ENCODE measurements around the gene TBC1D16.

TBC1D16 gene

GRCh38 chr17:80043963-80044362 lies 8.3 kb upstream of the TBC1D16 start:
- H3K4me3 Mint-ChIP-seq = no peak overlapping the region
- CTCF ChIA-PET = no interaction called here
- no peaks in the 10 kb centered on the region for H3K36me3 Mint-ChIP-seq
- H3K27me3 Mint-ChIP-seq = peaks cover 26% of the 10 kb centered on the region
- H3K9me3 Mint-ChIP-seq = peaks cover 1% of the 10 kb centered on the region
- H3K27ac Mint-ChIP-seq = no peak overlapping the region
- no peak for DNase-seq
- H3K4me1 Mint-ChIP-seq = no peaks in the 10 kb centered on the region

DNA sequence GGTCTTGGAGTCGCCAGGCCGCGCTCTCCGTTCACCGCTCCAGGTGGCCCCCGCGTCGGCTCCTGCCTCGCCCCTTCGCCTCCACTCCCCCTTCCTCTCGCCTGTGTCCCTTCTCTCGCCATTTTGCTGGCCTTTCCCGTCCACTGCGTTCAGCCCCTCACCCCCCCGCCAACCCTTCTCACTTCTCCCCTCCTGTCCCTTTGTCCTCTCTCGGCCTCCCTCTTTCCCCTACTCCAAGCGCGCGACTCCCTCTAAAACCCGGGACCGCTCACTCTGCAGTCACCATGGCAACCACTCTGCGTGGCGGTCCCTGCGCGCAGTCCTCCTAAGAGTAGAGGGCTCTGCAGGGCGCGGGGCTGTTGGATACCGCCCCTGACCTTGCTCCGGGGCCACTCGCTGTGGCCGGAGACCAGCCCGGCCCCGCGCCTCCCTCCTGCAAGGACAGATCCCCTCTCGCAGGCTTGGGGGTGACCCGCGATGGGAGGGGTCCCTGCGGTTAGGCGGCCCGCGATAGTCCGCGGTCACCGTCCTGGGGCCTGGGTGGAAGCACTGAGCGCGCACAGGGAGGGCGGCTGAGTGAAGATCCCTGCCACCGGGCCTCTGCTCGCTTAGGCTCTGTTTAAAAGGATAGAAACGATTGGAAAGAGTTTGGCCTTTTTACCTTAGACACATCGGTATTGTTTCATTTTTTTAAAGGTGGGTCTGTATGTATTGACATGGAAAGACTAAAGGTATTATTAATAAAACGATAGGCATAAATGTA lies 1.2 kb upstream of the TBC1D16 start:
- peaks cover 11% of the 10 kb centered on the region for H3K4me1 Mint-ChIP-seq
- CTCF ChIA-PET = interaction anchor here (1.1 kb wide), 1 partner anchor 28 kb away, joined by 3 read pairs; no protein-coding TSS in a partner anchor
- peak overlapping the region; percentile 79 for H3K4me3 Mint-ChIP-seq
- no peaks in the 10 kb centered on the region for H3K36me3 Mint-ChIP-seq
- peaks cover 76% of the 10 kb centered on the region for H3K27me3 Mint-ChIP-seq
- H3K27ac Mint-ChIP-seq = no peak overlapping the region
- DNase-seq = peak; percentile 56
- H3K9me3 Mint-ChIP-seq = no peaks in the 10 kb centered on the region

- Mint-ChIP-seq H3K27me3 (peaks cover 71% of the 10 kb centered on the region), H3K27ac (no peak within 1 kb of the TSS), H3K36me3 (no peaks in the 10 kb centered on the region), H3K9me3 (no peaks in the 10 kb centered on the region), H3K4me3 (peak within 1 kb of the TSS; percentile 79), H3K4me1 (peaks cover 13% of the 10 kb centered on the region)
- CTCF ChIA-PET = no interaction called here
- peak; percentile 85 for DNase-seq
These were observed 454 bp upstream of the TBC1D16 start, which contains the start of gene CCDC40 for GRCh38 chr17:80035937-80036714. Gene CCDC40 (plus strand): TSS chr17:80036642. CDS start chr17:80036663, 21 bp downstream.

GRCh38 chr17:80034791-80035686 lies 633 bp downstream of the TBC1D16 start:
- DNase-seq = peak; percentile 65
- Mint-ChIP-seq H3K27me3 (peaks cover 76% of the 10 kb centered on the region), H3K36me3 (no peaks in the 10 kb centered on the region), H3K9me3 (no peaks in the 10 kb centered on the region), H3K4me1 (peaks cover 13% of the 10 kb centered on the region), H3K27ac (peak overlapping the region; percentile 14), H3K4me3 (peak overlapping the region; percentile 72)
- CTCF ChIA-PET = interaction anchor here (2.3 kb wide), 1 partner anchor 30 kb away, joined by 7 read pairs; no protein-coding TSS in a partner anchor

DNA sequence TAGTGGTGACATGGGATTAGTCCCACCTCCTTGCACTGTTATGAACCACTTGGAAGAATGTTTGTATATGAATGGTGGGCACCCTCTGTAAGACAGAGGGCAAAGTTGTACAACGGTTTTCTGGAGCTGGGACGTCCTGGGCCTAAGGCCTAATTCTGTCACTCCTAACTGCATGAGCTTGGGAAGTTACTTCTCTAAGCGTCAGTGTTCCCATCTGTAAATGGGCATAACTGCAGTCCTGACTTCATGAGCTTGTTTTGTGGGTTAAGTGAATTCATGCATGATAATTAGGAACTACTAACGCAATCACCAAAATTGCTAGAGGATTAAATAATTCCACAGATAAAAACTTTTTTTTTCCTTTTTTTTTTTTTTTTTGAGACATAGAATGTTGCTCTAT lies 1.8 kb downstream of the TBC1D16 start:
- CTCF ChIA-PET = interaction anchor here (2.3 kb wide), 1 partner anchor 29 kb away, joined by 7 read pairs; no protein-coding TSS in a partner anchor
- peaks cover 13% of the 10 kb centered on the region for H3K4me1 Mint-ChIP-seq
- no peak for DNase-seq
- H3K9me3 Mint-ChIP-seq = no peaks in the 10 kb centered on the region
- no peak overlapping the region for H3K27ac Mint-ChIP-seq
- no peak overlapping the region for H3K4me3 Mint-ChIP-seq
- H3K36me3 Mint-ChIP-seq = no peaks in the 10 kb centered on the region
- H3K27me3 Mint-ChIP-seq = peaks cover 64% of the 10 kb centered on the region

GRCh38 chr17:80032614-80033171 lies 3.0 kb downstream of the TBC1D16 start:
- Mint-ChIP-seq H3K4me1 (peaks cover 13% of the 10 kb centered on the region), H3K36me3 (no peaks in the 10 kb centered on the region), H3K27me3 (peaks cover 53% of the 10 kb centered on the region), H3K4me3 (no peak overlapping the region), H3K9me3 (no peaks in the 10 kb centered on the region), H3K27ac (no peak overlapping the region)
- CTCF ChIA-PET = interaction anchor here (1.3 to 2.3 kb wide), 2 partner anchors 28 to 69 kb away, joined by 3 to 7 read pairs; partner anchors contain the start of gene GAA
- DNase-seq = no peak

DNA sequence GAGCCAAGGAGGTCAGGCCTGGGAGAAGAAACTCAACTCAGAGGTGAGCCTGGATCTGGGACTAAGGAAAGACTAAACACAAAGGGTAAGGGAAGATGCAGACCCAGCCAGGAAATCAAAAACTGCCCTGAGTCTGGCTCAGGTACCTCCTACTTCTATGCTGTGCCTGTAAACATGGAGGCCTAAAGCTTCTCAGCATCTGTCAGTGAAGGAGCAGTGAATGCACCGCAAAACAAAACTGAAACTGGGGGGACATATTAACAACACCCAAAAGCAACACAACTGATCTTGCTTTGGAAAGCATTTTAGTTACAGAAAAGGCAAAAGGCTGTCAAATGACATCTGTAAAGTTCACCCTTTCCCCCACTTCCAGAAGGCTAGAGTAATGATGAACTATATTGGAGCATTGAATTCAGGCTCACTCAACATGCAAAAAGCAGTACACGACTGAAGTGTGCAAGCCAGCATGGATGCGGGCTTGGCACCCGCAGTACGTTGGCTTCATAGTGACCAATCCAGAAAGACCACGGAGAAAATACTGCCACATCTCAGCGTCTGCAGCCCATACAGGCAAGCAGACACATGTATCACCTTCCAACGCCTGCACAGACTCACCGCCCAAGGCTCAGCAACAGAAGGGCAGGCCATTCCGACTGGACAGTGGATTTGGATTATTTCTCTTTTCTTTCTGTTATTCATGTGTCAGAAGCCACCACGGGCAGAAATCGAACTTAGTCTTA lies 3.8 kb downstream of the TBC1D16 start:
- CTCF ChIA-PET = interaction anchor here (1.3 kb wide), 1 partner anchor 70 kb away, joined by 3 read pairs; the partner anchor contains the start of gene GAA
- no peak for DNase-seq
- H3K27ac Mint-ChIP-seq = no peak overlapping the region
- H3K27me3 Mint-ChIP-seq = peaks cover 47% of the 10 kb centered on the region
- no peak overlapping the region for H3K4me3 Mint-ChIP-seq
- H3K4me1 Mint-ChIP-seq = peaks cover 9% of the 10 kb centered on the region
- no peaks in the 10 kb centered on the region for H3K9me3 Mint-ChIP-seq
- no peaks in the 10 kb centered on the region for H3K36me3 Mint-ChIP-seq

DNA sequence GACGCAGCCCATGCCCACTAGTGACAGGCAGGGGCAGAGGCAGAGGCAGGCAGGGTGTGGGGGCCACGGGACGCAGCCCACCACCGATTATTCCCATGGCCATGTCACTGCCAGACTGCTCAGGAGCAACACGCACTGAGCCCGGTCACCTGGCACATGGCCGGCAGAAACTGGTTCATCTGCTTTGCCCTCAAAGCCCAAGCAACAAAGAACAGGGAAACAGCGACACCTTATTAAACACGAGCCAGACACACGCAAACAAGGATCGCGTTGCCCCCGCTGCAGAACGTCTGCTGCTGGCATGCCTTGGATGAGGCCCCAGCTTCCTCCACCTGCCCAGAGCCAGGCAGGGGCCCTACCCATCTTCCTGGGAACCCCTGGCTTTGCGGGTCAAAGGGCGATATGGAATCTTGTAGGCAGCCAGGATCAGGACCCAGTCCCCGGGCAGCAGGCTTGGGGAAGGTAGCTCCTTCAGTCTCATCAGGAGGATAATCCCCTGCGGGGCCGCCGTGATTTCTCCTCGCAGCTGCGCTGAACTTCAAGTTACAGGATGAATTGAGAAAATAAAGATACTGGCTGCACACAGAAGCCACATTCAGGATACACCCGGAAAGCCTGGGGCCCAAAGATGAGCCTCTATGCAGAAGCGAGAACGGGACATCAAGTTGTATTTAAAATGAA lies 4.8 kb downstream of the TBC1D16 start:
- H3K4me3 Mint-ChIP-seq = no peak overlapping the region
- no peak overlapping the region for H3K27ac Mint-ChIP-seq
- peaks cover 7% of the 10 kb centered on the region for H3K4me1 Mint-ChIP-seq
- H3K9me3 Mint-ChIP-seq = no peaks in the 10 kb centered on the region
- H3K27me3 Mint-ChIP-seq = peaks cover 37% of the 10 kb centered on the region
- CTCF ChIA-PET = interaction anchor here (1.0 kb wide), 1 partner anchor 20 kb away, joined by 3 read pairs; no protein-coding TSS in a partner anchor
- DNase-seq = no peak
- no peaks in the 10 kb centered on the region for H3K36me3 Mint-ChIP-seq

DNA sequence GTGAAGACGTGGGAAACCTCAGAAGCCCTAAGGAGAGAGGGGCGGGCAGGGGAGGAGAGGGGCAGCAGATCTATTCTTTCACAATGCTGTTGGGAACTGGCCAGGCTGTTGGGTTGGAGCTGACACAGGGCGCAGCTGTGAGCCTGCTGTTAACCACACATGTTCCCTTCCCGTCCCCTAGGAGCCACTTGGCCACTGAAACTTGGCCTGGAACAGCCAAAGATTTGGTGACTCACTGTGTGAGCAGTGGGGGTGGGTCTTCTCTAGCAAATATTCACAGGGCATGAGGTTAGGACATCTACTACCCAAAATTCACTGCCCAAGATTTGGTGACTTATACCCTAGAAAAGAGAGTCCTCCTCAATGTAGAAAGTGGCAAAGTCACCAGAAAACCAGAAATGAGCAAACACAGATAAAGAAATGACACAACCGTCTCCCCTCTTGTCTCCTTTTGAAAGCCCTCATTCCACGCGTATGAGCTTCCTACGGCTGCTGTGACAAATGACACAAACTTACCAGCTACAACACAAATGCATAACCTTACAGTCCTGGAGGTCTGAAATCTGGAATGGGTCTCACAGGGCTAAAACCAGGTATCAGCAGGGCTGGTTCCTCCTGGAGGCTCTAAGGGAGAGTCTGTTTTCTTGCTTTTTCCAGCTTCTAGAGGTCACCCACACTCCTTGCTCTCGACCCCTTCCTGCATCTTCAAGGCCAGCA lies 6.3 kb downstream of the TBC1D16 start:
- no peak overlapping the region for H3K27ac Mint-ChIP-seq

GRCh38 chr17:80028030-80028429 lies 7.6 kb downstream of the TBC1D16 start:
- H3K4me1 Mint-ChIP-seq = peaks cover 2% of the 10 kb centered on the region
- H3K36me3 Mint-ChIP-seq = no peaks in the 10 kb centered on the region
- no peak for DNase-seq
- H3K9me3 Mint-ChIP-seq = no peaks in the 10 kb centered on the region
- no peak overlapping the region for H3K27ac Mint-ChIP-seq
- CTCF ChIA-PET = interaction anchor here (1.0 to 1.4 kb wide), 3 partner anchors 9 to 22 kb away, joined by 3 to 4 read pairs (median 4); no protein-coding TSS in a partner anchor
- no peak overlapping the region for H3K4me3 Mint-ChIP-seq
- H3K27me3 Mint-ChIP-seq = peaks cover 10% of the 10 kb centered on the region

More for the DNA sequence above, 6.3 kb downstream of the TBC1D16 start:
- no peaks in the 10 kb centered on the region for H3K9me3 Mint-ChIP-seq
- H3K27me3 Mint-ChIP-seq = peaks cover 24% of the 10 kb centered on the region
- CTCF ChIA-PET = interaction anchor here (1.0 kb wide), 1 partner anchor 19 kb away, joined by 3 read pairs; no protein-coding TSS in a partner anchor
- peaks cover 2% of the 10 kb centered on the region for H3K4me1 Mint-ChIP-seq
- no peaks in the 10 kb centered on the region for H3K36me3 Mint-ChIP-seq
- H3K4me3 Mint-ChIP-seq = no peak overlapping the region
- no peak for DNase-seq

GRCh38 chr17:80027043-80027435 lies 8.6 kb downstream of the TBC1D16 start:
- H3K4me3 Mint-ChIP-seq = no peak overlapping the region
- peaks cover 2% of the 10 kb centered on the region for H3K4me1 Mint-ChIP-seq
- peaks cover 6% of the 10 kb centered on the region for H3K27me3 Mint-ChIP-seq
- no peak overlapping the region for H3K27ac Mint-ChIP-seq
- no peak for DNase-seq
- CTCF ChIA-PET = interaction anchor here (1.4 kb wide), 1 partner anchor 8 kb away, joined by 4 read pairs; no protein-coding TSS in a partner anchor
- H3K9me3 Mint-ChIP-seq = no peaks in the 10 kb centered on the region
- no peaks in the 10 kb centered on the region for H3K36me3 Mint-ChIP-seq
